IMR-90 (cell line): ENCODE data around the gene PRSS21. TPM values are rescaled to one million over a fixed set of nuclear protein-coding genes. Genes with fewer than 3 reads are reported as not detected.

ENCODE experiments used
- ATAC-seq: fragments of 200-7000 bp; cut with Tn5 transposase; 2 replicates; pipeline ENCODE4 v1.9.1; 2020; ENCODE audit warnings: low read depth, mild to moderate bottlenecking, moderate library complexity
- BruUV-seq: library from RNA; stranded (reverse); fragments of 400-500 nt; replicated peaks from 2 replicates; lab custom pipeline; 2021; lab: Mats Ljungman, UMichigan
- CTCF ChIA-PET: fragments of 300-600 bp; formaldehyde crosslinking; extraction: SDS; loops from one replicate; lab custom pipeline; 2021; ENCODE audit warnings: antibody characterized with exemption; lab: Yijun Ruan, JAX
- POLR2A ChIA-PET: fragments of 300-600 bp; sonication (Branson Sonifier 250); formaldehyde crosslinking; loops from one replicate; lab custom pipeline; 2022; ENCODE audit warnings: antibody characterized with exemption; ENCODE audit not compliant: unreplicated experiment; lab: Charles Lee
- DNase-seq: peaks from one replicate; pipeline ENCODE4 v3.0.0; 2013
- H2AFZ ChIP-seq: replicated peaks from 2 replicates; pipeline ENCODE3; 2013; ENCODE audit warnings: low read length, mild to moderate bottlenecking; ENCODE audit not compliant: poor library complexity
- H2AK5ac ChIP-seq: 2 replicates; pipeline ENCODE4 v1.6.1; 2013; ENCODE audit warnings: low read depth, low read length, inconsistent platforms
- H2AK9ac ChIP-seq: replicated peaks from 2 replicates; pipeline ENCODE3; 2013; ENCODE audit warnings: mild to moderate bottlenecking, low read depth, low read length, moderate library complexity; ENCODE audit not compliant: poor library complexity
- H2BK120ac ChIP-seq: 2 replicates; pipeline ENCODE4 v1.6.1; 2013; ENCODE audit warnings: low read depth, low read length, inconsistent platforms
- H2BK15ac ChIP-seq: 3 replicates; pipeline ENCODE4 v1.6.1; 2013; ENCODE audit warnings: low read depth, low read length, inconsistent platforms
- H2BK20ac ChIP-seq: 2 replicates; pipeline ENCODE4 v1.6.1; 2013; ENCODE audit warnings: low read depth, mild to moderate bottlenecking, inconsistent platforms, low read length, moderate library complexity
- H2BK5ac ChIP-seq: 2 replicates; pipeline ENCODE4 v1.6.1; 2013; ENCODE audit warnings: mild to moderate bottlenecking, low read depth, low read length, inconsistent platforms; ENCODE audit not compliant: poor library complexity, severe bottlenecking
- H3K14ac ChIP-seq: replicated peaks from 2 replicates; pipeline ENCODE4 v1.6.1; 2013; ENCODE audit warnings: low read depth, low read length, inconsistent platforms
- H3K18ac ChIP-seq: 2 replicates; pipeline ENCODE4 v1.6.1; 2013; ENCODE audit warnings: low read depth, low read length, control low read depth
- H3K23ac ChIP-seq: 2 replicates; pipeline ENCODE4 v1.6.1; 2013; ENCODE audit warnings: low read depth, low read length, inconsistent platforms
- H3K27ac ChIP-seq: 2 replicates; pipeline ENCODE4 v1.5.1; 2013; ENCODE audit warnings: mild to moderate bottlenecking, control low read depth, low read length; ENCODE audit not compliant: insufficient read depth
- H3K27me3 ChIP-seq: 2 replicates; pipeline ENCODE4 v1.6.1; 2013; ENCODE audit warnings: low read length; ENCODE audit not compliant: control insufficient read depth, insufficient read depth
- H3K36me3 ChIP-seq: 2 replicates; pipeline ENCODE4 v1.6.1; 2013; ENCODE audit warnings: low read length, mixed read lengths; ENCODE audit not compliant: control insufficient read depth, insufficient read depth
- H3K4ac ChIP-seq: 2 replicates; pipeline ENCODE4 v1.6.1; 2013; ENCODE audit warnings: low read depth, low read length, inconsistent platforms
- H3K4me1 ChIP-seq: 2 replicates; pipeline ENCODE4 v1.6.1; 2013; ENCODE audit warnings: low read length, mixed read lengths; ENCODE audit not compliant: control insufficient read depth, insufficient read depth
- H3K4me2 ChIP-seq: 2 replicates; pipeline ENCODE4 v1.6.1; 2013; ENCODE audit warnings: low read depth, mild to moderate bottlenecking, control low read depth, low read length, moderate library complexity
- H3K4me3 ChIP-seq: 2 replicates; pipeline ENCODE4 v1.5.1; 2013; ENCODE audit warnings: low read depth, mild to moderate bottlenecking, control low read depth, low read length, moderate library complexity; ENCODE audit not compliant: insufficient read depth
- H3K56ac ChIP-seq: 2 replicates; pipeline ENCODE4 v1.6.1; 2013; ENCODE audit warnings: low read length, inconsistent platforms; ENCODE audit not compliant: insufficient read depth; ENCODE audit errors: extremely low read depth
- H3K79me1 ChIP-seq, 2 experiments: 2 replicates each; pipeline ENCODE4 v1.6.1; 2013; ENCODE audit warnings: low read length in 2 of 2, inconsistent platforms in 1 of 2, low read depth in 1 of 2
- H3K9ac ChIP-seq: 2 replicates; pipeline ENCODE4 v1.6.1; 2013; ENCODE audit warnings: low read depth, low read length, control low read depth
- H3K9me1 ChIP-seq: 2 replicates; pipeline ENCODE4 v1.6.1; 2013; ENCODE audit warnings: low read length, inconsistent platforms; ENCODE audit not compliant: insufficient read depth
- H3K9me3 ChIP-seq: 2 replicates; pipeline ENCODE4 v1.6.1; 2013; ENCODE audit warnings: low read length; ENCODE audit not compliant: control insufficient read depth, insufficient read depth
- H4K20me1 ChIP-seq: 2 replicates; pipeline ENCODE4 v1.6.1; 2013; ENCODE audit warnings: low read length, inconsistent platforms; ENCODE audit not compliant: insufficient read depth
- H4K5ac ChIP-seq: 2 replicates; pipeline ENCODE4 v1.6.1; 2013; ENCODE audit warnings: mild to moderate bottlenecking, low read depth, low read length, control low read depth
- H4K8ac ChIP-seq, 2 experiments: 2 replicates each; pipeline ENCODE4 v1.6.1; 2013; ENCODE audit warnings: low read depth in 2 of 2, low read length in 2 of 2, control low read depth in 1 of 2, inconsistent platforms in 1 of 2
- H4K91ac ChIP-seq: 2 replicates; pipeline ENCODE4 v1.6.1; 2013; ENCODE audit warnings: low read depth, low read length, inconsistent platforms; ENCODE audit not compliant: insufficient read depth
- BHLHE40 ChIP-seq: fragments of 150-350 bp; IDR thresholded peaks from 2 replicates; pipeline ENCODE4 v1.6.1; 2016; ENCODE audit warnings: mild to moderate bottlenecking, low read depth, low read length
- FOS ChIP-seq: fragments of 150-350 bp; IDR thresholded peaks from 2 replicates; pipeline ENCODE4 v1.6.1; 2016; ENCODE audit warnings: low read depth, low read length
- MXI1 ChIP-seq: IDR thresholded peaks from 2 replicates; pipeline ENCODE4 v1.6.1; 2012; ENCODE audit warnings: low read depth, mild to moderate bottlenecking, low read length, moderate library complexity, borderline replicate concordance
- NFE2L2 ChIP-seq: fragments of 150-350 bp; IDR thresholded peaks from 2 replicates; pipeline ENCODE4 v1.6.1; 2016; ENCODE audit warnings: low read depth, mild to moderate bottlenecking, low read length
- POLR2A ChIP-seq: IDR thresholded peaks from 2 replicates; pipeline ENCODE4 v1.6.1; 2012; ENCODE audit warnings: mild to moderate bottlenecking, low read depth, low read length
- RAD21 ChIP-seq: IDR thresholded peaks from 2 replicates; pipeline ENCODE4 v1.6.1; 2012; ENCODE audit warnings: low read length, improper control_type of control experiment
- RCOR1 ChIP-seq: IDR thresholded peaks from 2 replicates; pipeline ENCODE4 v1.6.1; 2012; ENCODE audit warnings: mild to moderate bottlenecking, low read length, improper control_type of control experiment; ENCODE audit not compliant: insufficient replicate concordance
- RFX5 ChIP-seq: IDR thresholded peaks from 2 replicates; pipeline ENCODE4 v1.8.0; 2012; ENCODE audit warnings: low read depth, mild to moderate bottlenecking, low read length, moderate library complexity
- SMC3 ChIP-seq: fragments of 150-350 bp; IDR thresholded peaks from 2 replicates; pipeline ENCODE4 v1.6.1; 2016; ENCODE audit warnings: low read depth, mild to moderate bottlenecking, antibody characterized with exemption, low read length, moderate library complexity
- WGBS, 2 experiments: methylation state at CpG; one replicate each; pipeline versions ENCODE4 v1.1.5 to v1.1.7; 2013; ENCODE audit warnings: missing lambda C conversion rate in 2 of 2; ENCODE audit not compliant: insufficient read length in 1 of 2; ENCODE audit errors: extremely low coverage in 2 of 2; 5-methylcytosine and 5-hydroxymethylcytosine counted together
- dilution Hi-C: fragments of 300-500 bp; cut with HindIII; formaldehyde crosslinking; loops from one replicate; pipeline ENCODE4 v1.14.3; 2018; ENCODE audit warnings: low sequenced_read_pairs; ENCODE audit not compliant: unreplicated experiment
- in situ Hi-C: fragments of 300-500 bp; cut with MboI; formaldehyde crosslinking; loops from 3 replicates; pipeline ENCODE4 v1.14.3; 2019; ENCODE audit warnings: low sequenced_read_pairs, inconsistent platforms, mixed read lengths
- intact Hi-C: fragments of 100-400 bp; cut with micrococcal nuclease; formaldehyde crosslinking; loops from 2 replicates; pipeline ENCODE4 v1.10.0; 2022
- polyA plus RNA-seq, 3 experiments: library from polyadenylated mRNA; depleted of rRNA; stranded (reverse); fragments of >200 nt; gene quantifications; 2 replicates each; pipeline ENCODE4 v1.2.3, GENCODE V29; 2012; ENCODE audit warnings: low replicate concordance in 1 of 3
- total RNA-seq: library from RNA; depleted of rRNA; stranded (reverse); fragments of >200 nt; gene quantifications from 2 replicates; pipeline ENCODE4 v1.2.3, GENCODE V29; 2012
- TF ChIP-seq, protein P1 (sequence below): conservative IDR thresholded peaks from 2 replicates; pipeline ENCODE4 v1.5.1; 2012; ENCODE audit warnings: mild to moderate bottlenecking, low read depth, low read length, improper control_type of control experiment
- TF ChIP-seq, protein P2 (sequence below): fragments of 150-350 bp; IDR thresholded peaks from 2 replicates; pipeline ENCODE4 v1.6.1; 2017; ENCODE audit warnings: mild to moderate bottlenecking, antibody characterized with exemption, low read length, low read depth

The PRSS21 gene
- total and polyA plus RNA-seq, 2 of the 4 experiments (the other 2 are of a cell fraction): 0.21 TPM; not detected in 1

DNA sequence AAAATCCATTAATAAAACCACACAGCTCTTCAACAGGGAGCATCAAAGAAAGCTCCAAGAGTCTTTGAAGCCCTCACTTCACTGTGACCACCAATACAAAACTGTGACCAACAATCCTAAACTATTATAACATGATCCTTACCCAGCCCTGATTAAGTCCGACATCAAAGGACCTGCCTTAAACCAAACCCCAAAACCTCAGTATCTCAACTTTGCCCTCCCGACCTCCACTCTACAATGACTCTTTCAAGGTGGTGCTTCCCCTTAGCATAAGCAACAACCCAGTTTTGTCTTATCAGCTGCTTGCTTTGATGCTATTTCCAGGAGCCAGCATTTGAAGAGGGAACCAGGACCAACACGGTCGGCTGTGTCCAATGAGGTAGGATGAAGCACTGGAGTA is 49.4 kb downstream of the PRSS21 start:
- no peak overlapping the region for H3K4me2 ChIP-seq
- BruUV-seq: no TSS peak
- ChIA-PET POLR2A (no interaction called here), CTCF (interaction anchor here (0.8 kb wide), 1 partner anchor 28 kb away, joined by 3 read pairs; no protein-coding TSS in a partner anchor)
- H4K5ac ChIP-seq: no peak overlapping the region
- no peak overlapping the region for H3K4me3 ChIP-seq
- no peak overlapping the region for H3K27ac ChIP-seq
- no peak for ATAC-seq
- no peak overlapping the region for H2BK5ac ChIP-seq
- no peak overlapping the region for H2AK9ac ChIP-seq
- in situ Hi-C loops (no loop called here), intact Hi-C loops (no loop called here), dilution Hi-C loops (no loop called here)
- no peak overlapping the region for H2BK120ac ChIP-seq
- no peak overlapping the region for H3K14ac ChIP-seq
- H4K91ac ChIP-seq: no peak overlapping the region; the same call in 1 of the 2 replicates
- no peak overlapping the region for H3K23ac ChIP-seq
- no peak overlapping the region for H3K9ac ChIP-seq
- no peak for DNase-seq
- H3K4ac ChIP-seq: no peak overlapping the region
- H3K27me3 ChIP-seq: no peaks in the 10 kb centered on the region
- H4K8ac ChIP-seq: no peak overlapping the region
- H3K79me1 ChIP-seq: no peaks in the 10 kb centered on the region
- peaks cover 3% of the 10 kb centered on the region for H3K4me1 ChIP-seq
- H2BK15ac ChIP-seq: no peak overlapping the region
- H2BK20ac ChIP-seq: no peak overlapping the region
- no peak for TF ChIP-seq BHLHE40
- no peak for TF ChIP-seq POLR2A
- no peak for TF ChIP-seq FOS
- no peak for TF ChIP-seq RAD21
- TF ChIP-seq RCOR1: no peak
- no peak for TF ChIP-seq RFX5
- no peak for TF ChIP-seq MXI1
- no peak for TF ChIP-seq SMC3
- TF ChIP-seq NFE2L2: no peak
- TF ChIP-seq, protein P1, sequence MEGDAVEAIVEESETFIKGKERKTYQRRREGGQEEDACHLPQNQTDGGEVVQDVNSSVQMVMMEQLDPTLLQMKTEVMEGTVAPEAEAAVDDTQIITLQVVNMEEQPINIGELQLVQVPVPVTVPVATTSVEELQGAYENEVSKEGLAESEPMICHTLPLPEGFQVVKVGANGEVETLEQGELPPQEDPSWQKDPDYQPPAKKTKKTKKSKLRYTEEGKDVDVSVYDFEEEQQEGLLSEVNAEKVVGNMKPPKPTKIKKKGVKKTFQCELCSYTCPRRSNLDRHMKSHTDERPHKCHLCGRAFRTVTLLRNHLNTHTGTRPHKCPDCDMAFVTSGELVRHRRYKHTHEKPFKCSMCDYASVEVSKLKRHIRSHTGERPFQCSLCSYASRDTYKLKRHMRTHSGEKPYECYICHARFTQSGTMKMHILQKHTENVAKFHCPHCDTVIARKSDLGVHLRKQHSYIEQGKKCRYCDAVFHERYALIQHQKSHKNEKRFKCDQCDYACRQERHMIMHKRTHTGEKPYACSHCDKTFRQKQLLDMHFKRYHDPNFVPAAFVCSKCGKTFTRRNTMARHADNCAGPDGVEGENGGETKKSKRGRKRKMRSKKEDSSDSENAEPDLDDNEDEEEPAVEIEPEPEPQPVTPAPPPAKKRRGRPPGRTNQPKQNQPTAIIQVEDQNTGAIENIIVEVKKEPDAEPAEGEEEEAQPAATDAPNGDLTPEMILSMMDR: no peak
- TF ChIP-seq, protein P2, sequence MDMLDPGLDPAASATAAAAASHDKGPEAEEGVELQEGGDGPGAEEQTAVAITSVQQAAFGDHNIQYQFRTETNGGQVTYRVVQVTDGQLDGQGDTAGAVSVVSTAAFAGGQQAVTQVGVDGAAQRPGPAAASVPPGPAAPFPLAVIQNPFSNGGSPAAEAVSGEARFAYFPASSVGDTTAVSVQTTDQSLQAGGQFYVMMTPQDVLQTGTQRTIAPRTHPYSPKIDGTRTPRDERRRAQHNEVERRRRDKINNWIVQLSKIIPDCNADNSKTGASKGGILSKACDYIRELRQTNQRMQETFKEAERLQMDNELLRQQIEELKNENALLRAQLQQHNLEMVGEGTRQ: no peak
- no peak overlapping the region for H2AFZ ChIP-seq
- H3K36me3 ChIP-seq: no peaks in the 10 kb centered on the region
- no peaks in the 10 kb centered on the region for H4K20me1 ChIP-seq
- no peak overlapping the region for H2AK5ac ChIP-seq
- no peak overlapping the region for H3K56ac ChIP-seq
- H3K9me3 ChIP-seq: no peaks in the 10 kb centered on the region
- no peaks in the 10 kb centered on the region for H3K9me1 ChIP-seq
- 100% methylated on average over 1 of the region's 4 CpGs; no CpG with 5 or more reads in 1 of the 2 experiments for WGBS, 2 experiments
- no peak overlapping the region for H3K18ac ChIP-seq
